ENCODE data around the gene CD59. TPM values are rescaled to one million over a fixed set of nuclear protein-coding genes. Genes with fewer than 3 reads are reported as not detected.

The CD59 gene
- total and polyA plus RNA-seq, 2 experiments from 2014 or later: 298 to 346 TPM

- H3K4me1 ChIP-seq (ENCODE audit: insufficient read depth): peaks cover 23% of the 10 kb centered on the region
- WGBS (ENCODE audit: low lambda C conversion rate, missing lambda C conversion rate): 83% methylated on average over 4 of the region's 4 CpGs
- peaks cover 89% of the 10 kb centered on the region for H3K79me2 ChIP-seq
- DNase-seq (ENCODE audit: low spot score): no peak
- TF ChIP-seq CTCF (IDR thresholded peaks at IDR 0.05; ENCODE audit: poor library complexity) (no peak), EZH2 (IDR thresholded peaks at IDR 0.05; ENCODE audit: borderline replicate concordance) (no peak), EZH2phosphoT487 (IDR thresholded peaks at IDR 0.05; ENCODE audit: low read depth, severe bottlenecking, unreplicated experiment) (no peak)
- no peaks in the 10 kb centered on the region for H3K36me3 ChIP-seq (replicated peaks; ENCODE audit: insufficient read depth, low read depth)
- H3K9me2 ChIP-seq (replicated peaks; ENCODE audit: insufficient read depth): no peaks in the 10 kb centered on the region
- no peaks in the 10 kb centered on the region for H3K27me3 ChIP-seq
- no peak overlapping the region for H3K4me2 ChIP-seq
- H4K20me1 ChIP-seq (ENCODE audit: insufficient read depth, poor library complexity, severe bottlenecking): peaks cover 23% of the 10 kb centered on the region
- H3K4me3 ChIP-seq: no peak overlapping the region
- no peak overlapping the region for H2AFZ ChIP-seq
- no peaks in the 10 kb centered on the region for H3K9me3 ChIP-seq (ENCODE audit: low read depth)
- peak overlapping the region; percentile 87 for H3K27ac ChIP-seq
Measured at GRCh38 chr11:33724644-33725035, 11.6 kb downstream of the CD59 start.

- 71% methylated on average over 6 of the region's 6 CpGs for WGBS (ENCODE audit: low lambda C conversion rate, missing lambda C conversion rate)
- Histone ChIP-seq H2AFZ (no peak overlapping the region), H3K9me3 (ENCODE audit: low read depth) (no peaks in the 10 kb centered on the region), H4K20me1 (ENCODE audit: insufficient read depth, poor library complexity, severe bottlenecking) (peaks cover 23% of the 10 kb centered on the region), H3K4me1 (ENCODE audit: insufficient read depth) (peaks cover 23% of the 10 kb centered on the region), H3K27ac (peak overlapping the region; percentile 87), H3K27me3 (no peaks in the 10 kb centered on the region), H3K36me3 (replicated peaks; ENCODE audit: insufficient read depth, low read depth) (no peaks in the 10 kb centered on the region), H3K9me2 (replicated peaks; ENCODE audit: insufficient read depth) (no peaks in the 10 kb centered on the region), H3K4me2 (peak overlapping the region; percentile 31), H3K79me2 (peaks cover 84% of the 10 kb centered on the region), H3K4me3 (no peak overlapping the region)
- peak; percentile 47 for DNase-seq (ENCODE audit: low spot score)
- no peak for TF ChIP-seq CTCF (IDR thresholded peaks at IDR 0.05; ENCODE audit: poor library complexity)
- no peak for TF ChIP-seq EZH2 (IDR thresholded peaks at IDR 0.05; ENCODE audit: borderline replicate concordance)
- TF ChIP-seq EZH2phosphoT487 (IDR thresholded peaks at IDR 0.05; ENCODE audit: low read depth, severe bottlenecking, unreplicated experiment): no peak
Measured at GRCh38 chr11:33723238-33723881, 12.9 kb downstream of the CD59 start.

GRCh38 chr11:33722590-33723234 lies 13.5 kb downstream of the CD59 start:
- H3K79me2 ChIP-seq: peaks cover 82% of the 10 kb centered on the region
- WGBS (ENCODE audit: low lambda C conversion rate, missing lambda C conversion rate): 98% methylated on average over 2 of the region's 2 CpGs
- no peak overlapping the region for H3K4me2 ChIP-seq

More at GRCh38 chr11:33722590-33723234, 13.5 kb downstream of the CD59 start:
- Histone ChIP-seq H3K27ac (peak overlapping the region; percentile 87), H2AFZ (no peak overlapping the region), H3K9me3 (ENCODE audit: low read depth) (no peaks in the 10 kb centered on the region), H3K4me1 (ENCODE audit: insufficient read depth) (peaks cover 23% of the 10 kb centered on the region), H3K36me3 (replicated peaks; ENCODE audit: insufficient read depth, low read depth) (no peaks in the 10 kb centered on the region), H3K9me2 (replicated peaks; ENCODE audit: insufficient read depth) (no peaks in the 10 kb centered on the region), H3K4me3 (no peak overlapping the region), H3K27me3 (no peaks in the 10 kb centered on the region), H4K20me1 (ENCODE audit: insufficient read depth, poor library complexity, severe bottlenecking) (peaks cover 26% of the 10 kb centered on the region)
- TF ChIP-seq EZH2 (IDR thresholded peaks at IDR 0.05; ENCODE audit: borderline replicate concordance) (no peak), EZH2phosphoT487 (IDR thresholded peaks at IDR 0.05; ENCODE audit: low read depth, severe bottlenecking, unreplicated experiment) (no peak), CTCF (IDR thresholded peaks at IDR 0.05; ENCODE audit: poor library complexity) (no peak)
- no peak for DNase-seq (ENCODE audit: low spot score)
